Measurements from ENCODE around the gene COL6A5. TPM values are rescaled to one million over a fixed set of nuclear protein-coding genes. Genes with fewer than 3 reads are reported as not detected.

COL6A5 gene
- total and polyA plus RNA-seq, 9 of the 15 experiments (the other 6 are each of a cell fraction or from before 2014, with no cell fraction given) = 1.5 to 9.7 (median 5.6) TPM

- TF ChIP-seq CREB5 (CRISPR knock-in tag; IDR thresholded peaks at IDR 0.05) (no peak), ZNF146 (CRISPR knock-in tag; IDR thresholded peaks at IDR 0.05; ENCODE audit: unreplicated experiment) (no peak), EHMT2 (IDR thresholded peaks at IDR 0.05) (peak; percentile 80), SLC30A9 (CRISPR knock-in tag; IDR thresholded peaks at IDR 0.05) (no peak), SNRNP70 (optimal IDR thresholded peaks at IDR 0.05; ENCODE audit: low read depth, low read length) (no peak), PML (IDR thresholded peaks at IDR 0.05; ENCODE audit: low read length) (peak; percentile 76), BHLHE40 (IDR thresholded peaks at IDR 0.05; ENCODE audit: low read length) (0 out of 2 replicates have a peak, but pooled peaks have one; percentile 6), ZNF274 (IDR thresholded peaks at IDR 0.05; ENCODE audit: borderline replicate concordance, low read depth, low read length) (no peak), FOXK1 (CRISPR knock-in tag; IDR thresholded peaks at IDR 0.05; ENCODE audit: borderline replicate concordance) (no peak), ZNF311 (CRISPR knock-in tag; IDR thresholded peaks at IDR 0.05) (no peak), MCM2 (IDR thresholded peaks at IDR 0.05; ENCODE audit: low read depth) (no peak), ZBTB40 (IDR thresholded peaks at IDR 0.05) (no peak), ZBTB40 (CRISPR knock-in tag; IDR thresholded peaks at IDR 0.05) (no peak), ZNF589 (CRISPR knock-in tag; IDR thresholded peaks at IDR 0.05; ENCODE audit: low read depth) (no peak; the same call in 1 of the 2 replicates), E2F5 (CRISPR knock-in tag; IDR thresholded peaks at IDR 0.05) (no peak), RBM34 (IDR thresholded peaks at IDR 0.05; ENCODE audit: borderline replicate concordance, insufficient read depth, low read length) (no peak), TBL1XR1 (IDR thresholded peaks at IDR 0.05; ENCODE audit: low read length in 2 of 2) (peak in 1 of 2 experiments; percentile 71; a peak in 1 of 4 replicates), ZZZ3 (IDR thresholded peaks at IDR 0.05) (no peak)
Observed at GRCh38 chr3:130342821-130343661, 2.4 kb upstream of the COL6A5 start (continued).

Data from K562 (cell line).